IMR-90 (cell line): ENCODE data around the gene INO80.

ENCODE experiments used
- TF ChIP-seq, protein P1 (sequence below): fragments of 150-350 bp; IDR thresholded peaks from 2 replicates; pipeline ENCODE4 v1.6.1; 2017; ENCODE audit warnings: mild to moderate bottlenecking, antibody characterized with exemption, low read length, low read depth
- TF ChIP-seq, protein P2 (sequence below): conservative IDR thresholded peaks from 2 replicates; pipeline ENCODE4 v1.5.1; 2012; ENCODE audit warnings: mild to moderate bottlenecking, low read depth, low read length, improper control_type of control experiment

DNA sequence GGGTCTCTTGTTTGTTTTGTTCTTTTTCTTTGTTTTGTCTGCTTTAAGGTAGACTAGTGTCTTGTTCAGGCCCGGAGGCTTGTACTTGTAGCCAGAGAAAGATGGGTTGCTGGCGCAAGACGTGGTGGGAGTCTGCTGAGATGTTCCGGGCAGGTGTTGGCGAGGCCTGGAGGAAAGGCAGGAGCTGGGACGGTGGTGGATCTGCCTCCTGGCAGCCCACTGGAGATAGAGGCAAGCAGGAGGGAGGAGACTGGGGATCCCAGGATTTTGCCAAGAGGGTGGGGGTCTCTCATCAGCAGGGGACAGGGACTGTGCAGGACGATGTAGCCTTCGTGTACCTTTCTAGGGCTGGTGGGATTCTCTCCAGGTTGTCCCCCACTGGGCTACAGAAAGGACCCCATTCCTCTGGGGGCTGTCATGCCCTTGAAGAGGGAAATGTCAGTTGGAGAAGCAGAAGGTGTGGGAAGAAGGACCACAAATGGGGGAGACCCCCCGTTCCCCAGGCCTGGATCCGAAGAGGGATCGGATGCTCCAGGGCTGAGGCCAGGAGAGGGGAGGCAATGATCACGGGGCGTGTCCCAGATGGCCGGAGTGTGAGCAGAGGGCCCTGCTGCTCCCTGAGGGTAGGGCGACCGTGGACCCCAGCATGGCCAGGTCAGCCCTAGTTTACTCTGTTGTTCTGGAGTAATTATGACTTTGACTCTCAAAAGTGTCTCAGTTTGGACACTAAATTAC is 155.8 kb downstream of the INO80 start:
- TF ChIP-seq, protein P1, sequence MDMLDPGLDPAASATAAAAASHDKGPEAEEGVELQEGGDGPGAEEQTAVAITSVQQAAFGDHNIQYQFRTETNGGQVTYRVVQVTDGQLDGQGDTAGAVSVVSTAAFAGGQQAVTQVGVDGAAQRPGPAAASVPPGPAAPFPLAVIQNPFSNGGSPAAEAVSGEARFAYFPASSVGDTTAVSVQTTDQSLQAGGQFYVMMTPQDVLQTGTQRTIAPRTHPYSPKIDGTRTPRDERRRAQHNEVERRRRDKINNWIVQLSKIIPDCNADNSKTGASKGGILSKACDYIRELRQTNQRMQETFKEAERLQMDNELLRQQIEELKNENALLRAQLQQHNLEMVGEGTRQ = no peak
- TF ChIP-seq, protein P2, sequence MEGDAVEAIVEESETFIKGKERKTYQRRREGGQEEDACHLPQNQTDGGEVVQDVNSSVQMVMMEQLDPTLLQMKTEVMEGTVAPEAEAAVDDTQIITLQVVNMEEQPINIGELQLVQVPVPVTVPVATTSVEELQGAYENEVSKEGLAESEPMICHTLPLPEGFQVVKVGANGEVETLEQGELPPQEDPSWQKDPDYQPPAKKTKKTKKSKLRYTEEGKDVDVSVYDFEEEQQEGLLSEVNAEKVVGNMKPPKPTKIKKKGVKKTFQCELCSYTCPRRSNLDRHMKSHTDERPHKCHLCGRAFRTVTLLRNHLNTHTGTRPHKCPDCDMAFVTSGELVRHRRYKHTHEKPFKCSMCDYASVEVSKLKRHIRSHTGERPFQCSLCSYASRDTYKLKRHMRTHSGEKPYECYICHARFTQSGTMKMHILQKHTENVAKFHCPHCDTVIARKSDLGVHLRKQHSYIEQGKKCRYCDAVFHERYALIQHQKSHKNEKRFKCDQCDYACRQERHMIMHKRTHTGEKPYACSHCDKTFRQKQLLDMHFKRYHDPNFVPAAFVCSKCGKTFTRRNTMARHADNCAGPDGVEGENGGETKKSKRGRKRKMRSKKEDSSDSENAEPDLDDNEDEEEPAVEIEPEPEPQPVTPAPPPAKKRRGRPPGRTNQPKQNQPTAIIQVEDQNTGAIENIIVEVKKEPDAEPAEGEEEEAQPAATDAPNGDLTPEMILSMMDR = no peak
